IMR-90 (cell line): Measurements from ENCODE around the gene KCTD11.

Source experiments
- BHLHE40 ChIP-seq: fragments of 150-350 bp; IDR thresholded peaks from 2 replicates; pipeline ENCODE4 v1.6.1; 2016; ENCODE audit warnings: mild to moderate bottlenecking, low read depth, low read length
- CEBPB ChIP-seq: IDR thresholded peaks from 2 replicates; pipeline ENCODE4 v1.6.1; 2012; ENCODE audit warnings: low read depth, low read length, improper control_type of control experiment
- FOS ChIP-seq: fragments of 150-350 bp; IDR thresholded peaks from 2 replicates; pipeline ENCODE4 v1.6.1; 2016; ENCODE audit warnings: low read depth, low read length
- MXI1 ChIP-seq: IDR thresholded peaks from 2 replicates; pipeline ENCODE4 v1.6.1; 2012; ENCODE audit warnings: low read depth, mild to moderate bottlenecking, low read length, moderate library complexity, borderline replicate concordance
- POLR2A ChIP-seq: IDR thresholded peaks from 2 replicates; pipeline ENCODE4 v1.6.1; 2012; ENCODE audit warnings: mild to moderate bottlenecking, low read depth, low read length
- RFX5 ChIP-seq: IDR thresholded peaks from 2 replicates; pipeline ENCODE4 v1.8.0; 2012; ENCODE audit warnings: low read depth, mild to moderate bottlenecking, low read length, moderate library complexity
- TF ChIP-seq, protein P1 (sequence below): fragments of 150-350 bp; IDR thresholded peaks from 2 replicates; pipeline ENCODE4 v1.6.1; 2017; ENCODE audit warnings: mild to moderate bottlenecking, antibody characterized with exemption, low read length, low read depth
- TF ChIP-seq, protein P2 (sequence below): conservative IDR thresholded peaks from 2 replicates; pipeline ENCODE4 v1.5.1; 2012; ENCODE audit warnings: mild to moderate bottlenecking, low read depth, low read length, improper control_type of control experiment

GRCh38 chr17:7340179-7340578, 11.8 kb upstream of the KCTD11 start:
- TF ChIP-seq, protein P1, sequence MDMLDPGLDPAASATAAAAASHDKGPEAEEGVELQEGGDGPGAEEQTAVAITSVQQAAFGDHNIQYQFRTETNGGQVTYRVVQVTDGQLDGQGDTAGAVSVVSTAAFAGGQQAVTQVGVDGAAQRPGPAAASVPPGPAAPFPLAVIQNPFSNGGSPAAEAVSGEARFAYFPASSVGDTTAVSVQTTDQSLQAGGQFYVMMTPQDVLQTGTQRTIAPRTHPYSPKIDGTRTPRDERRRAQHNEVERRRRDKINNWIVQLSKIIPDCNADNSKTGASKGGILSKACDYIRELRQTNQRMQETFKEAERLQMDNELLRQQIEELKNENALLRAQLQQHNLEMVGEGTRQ, result no peak
- TF ChIP-seq, protein P2, sequence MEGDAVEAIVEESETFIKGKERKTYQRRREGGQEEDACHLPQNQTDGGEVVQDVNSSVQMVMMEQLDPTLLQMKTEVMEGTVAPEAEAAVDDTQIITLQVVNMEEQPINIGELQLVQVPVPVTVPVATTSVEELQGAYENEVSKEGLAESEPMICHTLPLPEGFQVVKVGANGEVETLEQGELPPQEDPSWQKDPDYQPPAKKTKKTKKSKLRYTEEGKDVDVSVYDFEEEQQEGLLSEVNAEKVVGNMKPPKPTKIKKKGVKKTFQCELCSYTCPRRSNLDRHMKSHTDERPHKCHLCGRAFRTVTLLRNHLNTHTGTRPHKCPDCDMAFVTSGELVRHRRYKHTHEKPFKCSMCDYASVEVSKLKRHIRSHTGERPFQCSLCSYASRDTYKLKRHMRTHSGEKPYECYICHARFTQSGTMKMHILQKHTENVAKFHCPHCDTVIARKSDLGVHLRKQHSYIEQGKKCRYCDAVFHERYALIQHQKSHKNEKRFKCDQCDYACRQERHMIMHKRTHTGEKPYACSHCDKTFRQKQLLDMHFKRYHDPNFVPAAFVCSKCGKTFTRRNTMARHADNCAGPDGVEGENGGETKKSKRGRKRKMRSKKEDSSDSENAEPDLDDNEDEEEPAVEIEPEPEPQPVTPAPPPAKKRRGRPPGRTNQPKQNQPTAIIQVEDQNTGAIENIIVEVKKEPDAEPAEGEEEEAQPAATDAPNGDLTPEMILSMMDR, result no peak
- no peak for TF ChIP-seq BHLHE40
- TF ChIP-seq POLR2A, result no peak
- no peak for TF ChIP-seq CEBPB
- no peak for TF ChIP-seq RFX5
- no peak for TF ChIP-seq FOS
- no peak for TF ChIP-seq MXI1
